Measurements from ENCODE around the gene FDX2.

FDX2 gene

GRCh38 chr19:10332965-10333757, 17.3 kb upstream of the FDX2 start, which contains the start of gene RAVER1:
RAVER1 (minus strand) TSS chr19:10333529; CDS start chr19:10333507, 22 bp downstream.
- peak; percentile 94 for DNase-seq (ENCODE audit: low read depth in 2 of 2)

- DNase-seq (ENCODE audit: low read depth in 2 of 2) = no peak
These were observed 16.5 kb upstream of the FDX2 start for GRCh38 chr19:10332158-10332964.

GRCh38 chr19:10329555-10329954, 13.7 kb upstream of the FDX2 start:
- no peak for DNase-seq (ENCODE audit: low read depth in 2 of 2)

GRCh38 chr19:10328558-10329429, 13.0 kb upstream of the FDX2 start:
- no peak for DNase-seq (ENCODE audit: low read depth in 2 of 2)

- DNase-seq (ENCODE audit: low read depth in 2 of 2) = no peak
These were observed 12.0 kb upstream of the FDX2 start for GRCh38 chr19:10327793-10328192.

GRCh38 chr19:10325732-10326131, 9.9 kb upstream of the FDX2 start:
- DNase-seq (ENCODE audit: low read depth in 2 of 2) = no peak

- no peak for DNase-seq (ENCODE audit: low read depth in 2 of 2)
These were observed 6.3 kb upstream of the FDX2 start for GRCh38 chr19:10321874-10322835.

- no peak for DNase-seq (ENCODE audit: low read depth in 2 of 2)
These were observed 5.6 kb upstream of the FDX2 start for GRCh38 chr19:10321417-10321797.

GRCh38 chr19:10320602-10321416, 5.0 kb upstream of the FDX2 start:
- DNase-seq (ENCODE audit: low read depth in 2 of 2) = no peak

- DNase-seq (ENCODE audit: low read depth in 2 of 2) = no peak
These were observed 3.2 kb upstream of the FDX2 start for GRCh38 chr19:10318807-10319682.

GRCh38 chr19:10317857-10318462, 2.1 kb upstream of the FDX2 start:
- no peak for DNase-seq (ENCODE audit: low read depth in 2 of 2)

- DNase-seq (ENCODE audit: low read depth in 2 of 2) = no peak
These were observed 1.4 kb upstream of the FDX2 start for GRCh38 chr19:10317045-10317856.

- no peak for DNase-seq (ENCODE audit: low read depth in 2 of 2)
These were observed 622 bp upstream of the FDX2 start for GRCh38 chr19:10316229-10317044.

- no peak for DNase-seq (ENCODE audit: low read depth in 2 of 2)
These were observed 6.4 kb downstream of the FDX2 start, which contains the start of gene ZGLP1 for GRCh38 chr19:10309423-10309822. ZGLP1 (minus strand) TSS chr19:10309815.

- no peak for DNase-seq (ENCODE audit: low read depth in 2 of 2)
These were observed 9.5 kb downstream of the FDX2 start for GRCh38 chr19:10306327-10306726.

GRCh38 chr19:10305139-10305806, 10.5 kb downstream of the FDX2 start:
- peak; percentile 47 for DNase-seq (ENCODE audit: low read depth in 2 of 2)
